ENCODE data around the gene SPATA13.

Gene SPATA13

GRCh38 chr13:24225930-24226329 is 65.4 kb downstream of the SPATA13 start:
- DNase-seq, result no peak

- no peak for DNase-seq
Observed at GRCh38 chr13:24226762-24227161, 66.2 kb downstream of the SPATA13 start.

GRCh38 chr13:24228852-24229458 is 68.4 kb downstream of the SPATA13 start:
- DNase-seq, result no peak

- DNase-seq, result no peak
Observed at GRCh38 chr13:24230428-24231072, 70.0 kb downstream of the SPATA13 start.

- no peak for DNase-seq
Observed at GRCh38 chr13:24231377-24231776, 70.9 kb downstream of the SPATA13 start.

GRCh38 chr13:24232037-24232436 is 71.5 kb downstream of the SPATA13 start:
- no peak for DNase-seq

DNA sequence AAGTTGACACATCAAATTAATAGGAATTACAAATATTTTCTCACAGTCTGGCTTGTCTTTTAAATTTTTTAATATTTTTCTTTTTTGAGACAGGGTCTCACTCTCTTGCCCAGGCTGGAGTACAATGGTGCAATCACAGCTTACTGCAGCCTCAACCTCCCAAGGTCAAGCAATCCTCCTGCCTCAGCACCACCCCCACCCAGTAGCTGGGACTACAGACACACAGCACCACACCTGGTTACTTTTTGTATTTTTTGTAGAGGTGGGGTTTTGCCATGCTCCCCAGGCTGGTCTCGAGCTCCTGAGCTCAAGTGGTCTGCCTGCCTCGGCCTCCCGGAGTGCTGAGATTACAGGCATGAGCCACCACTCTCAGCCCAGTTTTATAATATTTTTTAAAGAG is 72.0 kb downstream of the SPATA13 start:
- no peak for DNase-seq

- DNase-seq, result no peak
Observed at GRCh38 chr13:24233351-24233901, 72.9 kb downstream of the SPATA13 start.

DNA sequence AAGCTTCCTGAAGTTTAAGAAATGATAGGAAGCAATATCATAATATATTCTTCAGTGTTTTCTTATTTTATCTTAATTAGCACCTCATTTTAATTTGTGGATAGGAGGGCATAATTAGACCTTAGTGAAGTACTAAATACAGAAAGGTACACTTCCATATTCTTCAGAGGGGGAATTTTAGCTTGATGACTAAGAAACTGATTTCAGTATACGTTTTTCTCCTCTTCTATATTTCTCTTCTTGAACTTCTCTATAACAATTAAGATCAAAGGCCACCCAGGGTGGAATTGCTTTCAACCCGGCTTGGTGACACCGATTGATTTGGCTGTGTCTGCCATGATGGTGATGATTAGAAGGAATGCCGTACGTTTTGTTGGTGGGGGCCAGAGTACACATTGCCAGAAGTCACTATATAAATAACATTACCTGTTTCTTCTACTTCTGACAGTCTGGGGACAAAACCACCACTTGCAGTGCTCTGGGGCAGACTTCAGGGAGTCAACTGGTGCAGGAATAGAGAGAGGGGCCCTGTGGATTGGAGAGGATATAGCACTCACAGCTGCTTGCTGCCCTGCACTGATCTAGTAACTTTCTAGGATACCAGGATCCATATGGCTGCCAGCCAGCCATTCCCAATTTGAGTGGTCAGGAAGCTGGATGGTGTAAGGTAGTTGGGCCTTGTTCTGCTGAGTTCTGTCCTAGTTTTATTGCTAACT is 73.8 kb downstream of the SPATA13 start:
- DNase-seq, result no peak

GRCh38 chr13:24237356-24237755 is 76.8 kb downstream of the SPATA13 start:
- no peak for DNase-seq

GRCh38 chr13:24241336-24241735 is 80.8 kb downstream of the SPATA13 start:
- no peak for DNase-seq

DNA sequence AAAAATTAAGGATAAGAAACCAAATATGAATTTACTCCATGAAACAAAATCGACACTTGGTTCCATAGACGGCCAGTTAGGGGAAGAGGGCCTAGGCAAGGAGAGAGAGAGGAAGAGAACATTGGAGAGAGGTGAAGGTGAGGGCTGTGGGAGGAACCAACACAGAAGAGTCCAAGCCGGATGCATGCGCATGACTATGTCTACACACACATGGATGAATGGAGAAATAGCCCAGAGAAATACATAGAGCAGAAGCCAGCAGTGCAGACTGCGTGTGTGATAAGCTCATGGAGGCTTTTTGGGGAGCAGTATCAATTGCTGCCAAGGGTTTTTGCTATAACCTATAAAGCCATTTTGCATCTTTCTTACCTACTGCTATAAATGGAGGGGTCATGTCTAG is 81.6 kb downstream of the SPATA13 start:
- DNase-seq, result no peak

GRCh38 chr13:24243302-24243701 is 82.8 kb downstream of the SPATA13 start:
- no peak for DNase-seq

GRCh38 chr13:24244802-24245201 is 84.3 kb downstream of the SPATA13 start:
- DNase-seq, result no peak

DNA sequence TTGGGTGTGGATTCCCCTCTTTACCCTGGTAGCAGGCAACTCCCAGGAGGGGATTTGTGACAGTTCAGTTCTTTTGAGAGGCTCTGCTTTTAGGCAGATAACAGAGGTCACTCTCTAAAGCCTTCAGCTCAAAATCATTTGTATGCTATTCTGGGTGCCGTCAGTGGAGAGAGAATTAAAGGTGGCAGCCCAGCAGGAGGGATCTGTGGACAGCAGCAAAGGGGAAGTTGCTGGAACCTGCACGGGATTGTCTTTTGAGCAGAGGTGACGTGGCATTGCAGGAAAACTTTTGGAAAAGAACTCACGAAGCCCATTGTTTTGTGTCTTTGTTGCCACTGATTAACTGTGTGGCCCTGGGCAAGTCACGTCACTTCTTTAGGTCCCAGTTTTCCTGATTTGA is 86.5 kb downstream of the SPATA13 start:
- no peak for DNase-seq

DNA sequence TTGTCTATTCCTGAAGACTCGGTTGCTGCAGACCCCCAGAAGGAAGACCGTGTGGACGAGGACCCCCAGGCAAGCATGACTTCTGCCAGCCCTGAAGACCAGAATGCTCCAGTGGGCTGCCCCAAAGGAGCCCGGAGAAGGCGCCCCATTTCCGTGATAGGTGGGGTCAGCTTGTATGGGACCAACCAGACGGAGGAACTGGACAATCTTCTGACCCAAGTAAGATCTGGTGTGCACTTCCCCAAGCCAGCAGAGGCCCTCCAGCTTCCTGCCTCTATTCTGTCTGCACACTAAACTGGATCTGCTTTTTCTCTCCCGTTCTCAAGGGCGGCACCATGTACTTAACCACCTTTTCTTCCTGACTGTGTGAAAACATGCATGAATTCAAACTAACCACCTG is 89.1 kb downstream of the SPATA13 start:
- DNase-seq, result no peak

DNA sequence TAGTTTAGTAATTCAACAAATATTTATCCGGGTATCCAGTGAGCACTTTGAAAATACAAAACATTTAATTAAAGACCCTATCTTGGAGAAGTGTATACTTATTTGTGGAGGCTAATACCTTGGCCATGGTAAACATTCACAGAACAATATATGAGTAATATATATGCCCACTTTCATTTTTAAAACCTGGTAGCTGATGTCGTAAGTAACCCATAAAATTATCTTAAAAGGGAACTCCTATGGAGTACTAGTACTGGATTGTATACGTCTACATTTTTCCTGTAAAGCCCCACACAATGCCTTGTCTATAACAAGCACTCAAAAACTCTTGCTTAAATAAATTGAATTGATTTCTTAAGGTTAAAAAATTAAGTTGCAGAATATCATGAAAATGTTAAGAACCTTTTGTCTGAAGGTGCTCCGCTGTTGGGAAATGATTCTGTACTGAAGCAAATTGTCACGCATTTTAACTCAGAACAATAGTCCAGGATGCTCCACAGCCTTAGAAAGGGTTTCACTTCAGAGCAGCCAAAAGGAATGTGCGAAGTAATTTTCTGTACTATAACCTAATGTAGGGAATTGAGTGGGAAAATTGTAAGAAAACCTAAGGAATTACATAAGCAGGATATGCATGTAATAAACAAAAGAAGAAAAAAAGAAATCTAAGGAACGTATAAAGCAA is 90.0 kb downstream of the SPATA13 start:
- no peak for DNase-seq

- DNase-seq, result peak; percentile 70
Observed at GRCh38 chr13:24251525-24251924, 91.0 kb downstream of the SPATA13 start.

DNA sequence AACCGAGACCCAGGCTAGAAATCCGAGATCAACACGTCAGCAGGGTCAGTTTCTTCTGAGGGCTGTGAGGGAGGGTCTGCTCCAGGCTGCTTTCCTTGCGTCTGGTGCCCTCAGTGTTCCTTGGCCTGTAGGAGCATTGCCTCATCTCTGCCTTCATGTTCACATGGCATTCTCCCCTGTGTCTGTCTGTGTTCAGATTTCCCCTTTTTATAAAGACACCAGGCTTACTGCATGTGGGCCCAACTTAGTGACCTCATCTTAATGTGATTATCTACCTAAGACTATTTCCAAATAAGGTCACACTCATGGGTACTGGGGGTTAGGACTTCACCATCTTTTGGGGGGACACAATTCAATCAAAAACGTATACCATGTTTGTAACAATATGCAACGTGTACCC is 91.6 kb downstream of the SPATA13 start:
- DNase-seq, result no peak

DNA sequence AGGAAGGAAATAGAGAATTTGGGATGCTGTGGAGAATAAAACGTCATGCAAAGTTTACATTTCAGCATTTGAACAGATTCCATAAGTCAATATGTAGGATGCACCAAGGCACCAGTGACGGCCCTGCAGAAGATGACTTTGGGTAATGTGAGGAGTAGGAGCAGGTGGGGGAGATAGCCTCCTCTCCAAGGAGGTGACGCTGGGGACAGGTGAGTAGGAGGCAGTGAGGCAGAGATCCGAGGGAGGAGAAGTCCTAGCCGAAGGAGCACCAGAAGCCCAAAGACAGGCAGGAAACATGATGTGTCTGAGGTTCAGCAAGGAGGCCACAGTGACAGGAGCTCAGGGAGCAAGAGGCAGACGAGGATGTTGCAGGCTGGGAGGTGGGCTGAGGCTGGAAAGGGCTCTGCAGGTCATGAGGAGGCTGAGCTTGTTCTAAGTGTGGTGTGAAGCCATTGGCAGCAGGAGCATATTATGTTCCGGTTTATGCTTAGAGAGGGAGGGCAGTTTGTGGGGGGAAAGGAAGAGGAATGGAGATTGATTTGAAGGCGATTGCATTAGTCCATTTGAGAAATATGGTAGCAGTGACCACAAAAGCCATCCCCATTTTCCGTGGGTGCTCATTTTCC is 93.1 kb downstream of the SPATA13 start:
- DNase-seq, result no peak

GRCh38 chr13:24254146-24254841 is 93.8 kb downstream of the SPATA13 start:
- peak; percentile 35 for DNase-seq

DNA sequence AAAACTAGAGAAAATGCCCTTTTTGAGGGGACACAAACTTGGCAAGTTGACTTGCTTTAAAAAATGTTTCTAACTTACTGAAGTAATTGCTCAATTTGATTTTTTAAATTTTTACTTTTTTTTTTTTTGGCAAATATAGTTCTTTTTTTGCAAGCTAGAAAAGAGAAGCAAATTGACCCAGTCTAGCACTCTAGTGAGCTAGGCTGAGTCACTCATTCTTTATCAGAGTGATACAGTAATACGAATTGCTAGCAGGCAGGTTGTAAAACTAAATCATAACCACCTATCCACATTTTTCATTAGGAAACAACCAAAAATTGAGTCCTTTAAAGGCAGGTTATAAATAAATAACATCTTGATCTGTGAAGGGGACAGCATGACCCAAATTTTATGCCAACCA is 97.0 kb downstream of the SPATA13 start:
- DNase-seq, result no peak
